A673 (cell line): Measurements from ENCODE around the gene ST6GAL2. TPM values are rescaled to one million over a fixed set of nuclear protein-coding genes. Genes with fewer than 3 reads are reported as not detected.

Source experiments
- BruUV-seq: library from RNA; stranded (reverse); fragments of 400-500 nt; replicated peaks from 2 replicates; lab custom pipeline; 2021; lab: Mats Ljungman, UMichigan
- CTCF ChIA-PET: fragments of 300-600 bp; sonication (Branson Sonifier 250); formaldehyde crosslinking; loops from one replicate; lab custom pipeline; 2022; ENCODE audit warnings: antibody characterized with exemption; lab: Charles Lee
- POLR2A ChIA-PET: fragments of 300-600 bp; sonication (Branson Sonifier 250); formaldehyde crosslinking; loops from one replicate; lab custom pipeline; 2022; ENCODE audit warnings: antibody characterized with exemption; ENCODE audit not compliant: low non-redundant PET; lab: Charles Lee
- DNase-seq: peaks from one replicate; pipeline ENCODE4 v3.0.0-alpha.2; 2015; ENCODE audit warnings: low spot score
- H3K27ac ChIP-seq: fragments of 200-600 bp; sonication (generic); 2 replicates; pipeline ENCODE4 v1.5.1; 2016; ENCODE audit warnings: mixed run types, low read depth, mild to moderate bottlenecking, mixed read lengths, antibody characterized with exemption, low read length; ENCODE audit not compliant: poor library complexity, severe bottlenecking
- H3K27me3 ChIP-seq: fragments of 200-600 bp; sonication (generic); replicated peaks from 2 replicates; pipeline ENCODE4 v1.6.1; 2017; ENCODE audit warnings: mixed run types, low read depth, mild to moderate bottlenecking, mixed read lengths, antibody characterized with exemption, low read length; ENCODE audit not compliant: insufficient read depth, poor library complexity
- H3K36me3 ChIP-seq: fragments of 200-600 bp; sonication (generic); 2 replicates; pipeline ENCODE4 v1.6.1; 2016; ENCODE audit warnings: mixed run types, mild to moderate bottlenecking, mixed read lengths, antibody characterized with exemption, low read length; ENCODE audit not compliant: insufficient read depth, poor library complexity, severe bottlenecking
- H3K4me1 ChIP-seq: fragments of 200-600 bp; sonication (generic); 2 replicates; pipeline ENCODE4 v1.6.1; 2017; ENCODE audit warnings: mixed run types, mild to moderate bottlenecking, mixed read lengths, antibody characterized with exemption, low read length; ENCODE audit not compliant: insufficient read depth, poor library complexity, severe bottlenecking
- H3K4me3 ChIP-seq: fragments of 200-600 bp; sonication (generic); 2 replicates; pipeline ENCODE4 v1.5.1; 2016; ENCODE audit warnings: low read depth, mixed run types, mild to moderate bottlenecking, mixed read lengths, low read length; ENCODE audit not compliant: poor library complexity, severe bottlenecking
- H3K9me3 ChIP-seq: fragments of 200-600 bp; sonication (generic); 2 replicates; pipeline ENCODE4 v1.6.1; 2016; ENCODE audit warnings: mixed run types, low read depth, mild to moderate bottlenecking, mixed read lengths, antibody characterized with exemption, low read length; ENCODE audit not compliant: poor library complexity, severe bottlenecking
- CTCF ChIP-seq: fragments of 300-800, 200-600 bp; sonication (generic); conservative IDR thresholded peaks from 2 replicates; pipeline ENCODE4 v1.5.1; 2017; ENCODE audit warnings: low read depth, mild to moderate bottlenecking, antibody characterized with exemption, low read length, moderate library complexity, mixed read lengths
- EZH2 ChIP-seq: fragments of 200-600 bp; sonication (generic); IDR thresholded peaks from 2 replicates; pipeline ENCODE4 v1.6.1; 2017; ENCODE audit warnings: borderline replicate concordance, low read depth, mild to moderate bottlenecking, mixed read lengths, antibody characterized with exemption, low read length; ENCODE audit not compliant: poor library complexity, severe bottlenecking
- intact Hi-C: fragments of 100-400 bp; cut with micrococcal nuclease; formaldehyde crosslinking; loops from one replicate; pipeline ENCODE4 v1.10.0; 2022; ENCODE audit not compliant: unreplicated experiment
- total RNA-seq: library from RNA; stranded (reverse); gene quantifications from 2 replicates; pipeline ENCODE4 v1.2.3, GENCODE V29; 2021

The ST6GAL2 gene
- total RNA-seq, 1 experiment from 2014 or later = 0.56 TPM

GRCh38 chr2:106864051-106864450 is 21.9 kb downstream of the ST6GAL2 start:
- CTCF ChIA-PET = no interaction called here

GRCh38 chr2:106863387-106863786 is 22.6 kb downstream of the ST6GAL2 start:
- POLR2A ChIA-PET = no interaction called here
- no peak for DNase-seq
- no TSS peak for BruUV-seq
- Histone ChIP-seq H3K4me3 (no peak overlapping the region), H3K9me3 (no peaks in the 10 kb centered on the region), H3K36me3 (no peaks in the 10 kb centered on the region), H3K27ac (no peak overlapping the region), H3K27me3 (no peaks in the 10 kb centered on the region), H3K4me1 (no peaks in the 10 kb centered on the region)
- TF ChIP-seq EZH2 (no peak), CTCF (0 out of 2 replicates have a peak, but pooled peaks have one; percentile 10)
- CTCF ChIA-PET = no interaction called here
- intact Hi-C loops = no loop called here

More at GRCh38 chr2:106864051-106864450, 21.9 kb downstream of the ST6GAL2 start:
- H3K27me3 ChIP-seq = no peaks in the 10 kb centered on the region
- no peaks in the 10 kb centered on the region for H3K4me1 ChIP-seq
- BruUV-seq = no TSS peak
- H3K27ac ChIP-seq = no peak overlapping the region
- no peaks in the 10 kb centered on the region for H3K36me3 ChIP-seq
- H3K9me3 ChIP-seq = no peaks in the 10 kb centered on the region
- intact Hi-C loops = no loop called here
- H3K4me3 ChIP-seq = no peak overlapping the region
- POLR2A ChIA-PET = no interaction called here
- TF ChIP-seq CTCF (no peak), EZH2 (no peak)
- no peak for DNase-seq

GRCh38 chr2:106859498-106859897 is 26.5 kb downstream of the ST6GAL2 start:
- Histone ChIP-seq H3K4me3 (no peak overlapping the region), H3K9me3 (peaks cover 3% of the 10 kb centered on the region), H3K4me1 (no peaks in the 10 kb centered on the region), H3K27ac (no peak overlapping the region), H3K27me3 (no peaks in the 10 kb centered on the region), H3K36me3 (no peaks in the 10 kb centered on the region)
- intact Hi-C loops = no loop called here
- no TSS peak for BruUV-seq
- ChIA-PET POLR2A (no interaction called here), CTCF (no interaction called here)
- DNase-seq = no peak
- TF ChIP-seq EZH2 = no peak
- TF ChIP-seq CTCF = no peak
